GM18867 (cell line): ENCODE data around the gene RNF31.
A peak's percentile ranks its signal among the peaks of the same experiment; 100 is the strongest.

ENCODE experiments used
- ATAC-seq: cut with Tn5 transposase; IDR thresholded peaks from one replicate; pipeline ENCODE4 v1.9.1; 2021; ENCODE audit warnings: mild to moderate bottlenecking, moderate library complexity; ENCODE audit not compliant: unreplicated experiment

The RNF31 gene

GRCh38 chr14:24116128-24116814 is 31.0 kb upstream of the RNF31 start:
- no peak for ATAC-seq

GRCh38 chr14:24117179-24117578 is 30.1 kb upstream of the RNF31 start:
- ATAC-seq, result no peak

- no peak for ATAC-seq
Observed at GRCh38 chr14:24119691-24120090, 27.6 kb upstream of the RNF31 start.

GRCh38 chr14:24121210-24121609 is 26.1 kb upstream of the RNF31 start:
- ATAC-seq, result no peak

GRCh38 chr14:24122416-24122815 is 24.9 kb upstream of the RNF31 start:
- no peak for ATAC-seq

GRCh38 chr14:24122898-24123297 is 24.4 kb upstream of the RNF31 start:
- ATAC-seq, result no peak

GRCh38 chr14:24123424-24124417 is 23.6 kb upstream of the RNF31 start:
- ATAC-seq, result no peak

- ATAC-seq, result no peak
Observed at GRCh38 chr14:24126939-24127338, 20.4 kb upstream of the RNF31 start.

- no peak for ATAC-seq
Observed at GRCh38 chr14:24127673-24128072, 19.6 kb upstream of the RNF31 start.

- ATAC-seq, result no peak
Observed at GRCh38 chr14:24129410-24129998, 17.8 kb upstream of the RNF31 start.

- no peak for ATAC-seq
Observed at GRCh38 chr14:24130380-24130716, 16.9 kb upstream of the RNF31 start, which contains the start of gene FITM1. TSS of gene FITM1 (plus strand) at chr14:24130659. CDS start at chr14:24131564, 905 bp downstream.

- no peak for ATAC-seq
Observed at GRCh38 chr14:24130717-24131548, 16.4 kb upstream of the RNF31 start.

- no peak for ATAC-seq
Observed at GRCh38 chr14:24131549-24131966, 15.7 kb upstream of the RNF31 start.

GRCh38 chr14:24132061-24132685 is 15.1 kb upstream of the RNF31 start:
- ATAC-seq, result no peak

GRCh38 chr14:24132976-24133375 is 14.3 kb upstream of the RNF31 start:
- ATAC-seq, result no peak

GRCh38 chr14:24133735-24134134 is 13.6 kb upstream of the RNF31 start:
- ATAC-seq, result no peak

GRCh38 chr14:24135584-24135833 is 11.8 kb upstream of the RNF31 start:
- ATAC-seq, result peak; percentile 6

GRCh38 chr14:24135834-24136683 is 11.2 kb upstream of the RNF31 start, which contains the start of gene PSME1:
TSS of gene PSME1 (plus strand) at chr14:24136194. CDS start at chr14:24136263, 69 bp downstream.
- ATAC-seq, result peak; percentile 84

GRCh38 chr14:24136684-24137528 is 10.4 kb upstream of the RNF31 start:
- ATAC-seq, result no peak
